NCI-H1694 treated with DMSO at 0.1 percent for 48 hours (cell line): ENCODE measurements around the gene SV2B.
A peak's percentile ranks its signal among the peaks of the same experiment; 100 is the strongest.

Experiments used
- DNase-seq: peaks from one replicate; lab custom pipeline; 2025; lab: John Stamatoyannopoulos, UW

SV2B gene

GRCh38 chr15:91234759-91235158 is 134.7 kb downstream of the SV2B start:
- DNase-seq, result no peak

- DNase-seq, result no peak
Observed at GRCh38 chr15:91235376-91235775, 135.3 kb downstream of the SV2B start.

GRCh38 chr15:91237445-91237844 is 137.4 kb downstream of the SV2B start:
- DNase-seq, result no peak

- no peak for DNase-seq
Observed at GRCh38 chr15:91238644-91239425, 138.8 kb downstream of the SV2B start.

GRCh38 chr15:91243826-91244225 is 143.8 kb downstream of the SV2B start:
- DNase-seq, result no peak

GRCh38 chr15:91244919-91245318 is 144.9 kb downstream of the SV2B start:
- no peak for DNase-seq

- no peak for DNase-seq
Observed at GRCh38 chr15:91246998-91247397, 146.9 kb downstream of the SV2B start.

GRCh38 chr15:91249591-91249990 is 149.5 kb downstream of the SV2B start:
- DNase-seq, result no peak

GRCh38 chr15:91252322-91252721 is 152.3 kb downstream of the SV2B start:
- DNase-seq, result no peak

- no peak for DNase-seq
Observed at GRCh38 chr15:91252756-91253155, 152.7 kb downstream of the SV2B start.

- no peak for DNase-seq
Observed at GRCh38 chr15:91253605-91254004, 153.5 kb downstream of the SV2B start.

GRCh38 chr15:91254766-91255165 is 154.7 kb downstream of the SV2B start:
- no peak for DNase-seq

GRCh38 chr15:91255670-91256192 is 155.7 kb downstream of the SV2B start:
- DNase-seq, result peak; percentile 3

GRCh38 chr15:91257746-91258414 is 157.8 kb downstream of the SV2B start:
- DNase-seq, result no peak

GRCh38 chr15:91258415-91258759 is 158.3 kb downstream of the SV2B start:
- no peak for DNase-seq

- DNase-seq, result no peak
Observed at GRCh38 chr15:91259077-91259476, 159.0 kb downstream of the SV2B start.

GRCh38 chr15:91261345-91261744 is 161.3 kb downstream of the SV2B start:
- no peak for DNase-seq

GRCh38 chr15:91263632-91264531 is 163.8 kb downstream of the SV2B start:
- DNase-seq, result no peak

- DNase-seq, result peak; percentile 5
Observed at GRCh38 chr15:91264651-91265351, 164.7 kb downstream of the SV2B start.

- no peak for DNase-seq
Observed at GRCh38 chr15:91265416-91265940, 165.4 kb downstream of the SV2B start.

- no peak for DNase-seq
Observed at GRCh38 chr15:91268510-91268909, 168.5 kb downstream of the SV2B start.

- no peak for DNase-seq
Observed at GRCh38 chr15:91270747-91271146, 170.7 kb downstream of the SV2B start.
